Mesendoderm (in vitro differentiated cells): ENCODE data around the gene COL20A1. TPM values are rescaled to one million over a fixed set of nuclear protein-coding genes. Genes with fewer than 3 reads are reported as not detected.

Source experiments
- DNase-seq: peaks from one replicate; pipeline ENCODE4 v3.0.0; 2013
- H2AK5ac ChIP-seq: 2 replicates; pipeline ENCODE4 v1.6.1; 2013; ENCODE audit warnings: low read length, inconsistent platforms
- H2BK120ac ChIP-seq: 2 replicates; pipeline ENCODE4 v1.6.1; 2013; ENCODE audit warnings: low read depth, mild to moderate bottlenecking, low read length, moderate library complexity, mixed read lengths
- H2BK15ac ChIP-seq: replicated peaks from 2 replicates; pipeline ENCODE4 v1.6.1; 2013; ENCODE audit warnings: low read depth, mild to moderate bottlenecking, moderate library complexity
- H2BK5ac ChIP-seq: 2 replicates; pipeline ENCODE4 v1.6.1; 2013; ENCODE audit warnings: low read length, inconsistent platforms
- H3K18ac ChIP-seq: 2 replicates; pipeline ENCODE4 v1.6.1; 2013; ENCODE audit warnings: mild to moderate bottlenecking, low read length, mixed read lengths
- H3K23ac ChIP-seq: one replicate; pipeline ENCODE4 v1.6.1; 2013; ENCODE audit warnings: low read length
- H3K27ac ChIP-seq: 2 replicates; pipeline ENCODE4 v1.5.1; 2013; ENCODE audit warnings: low read depth, mild to moderate bottlenecking, inconsistent platforms, low read length, moderate library complexity
- H3K27me3 ChIP-seq: 2 replicates; pipeline ENCODE4 v1.6.1; 2013; ENCODE audit warnings: low read length, control low read depth, mild to moderate bottlenecking, inconsistent platforms; ENCODE audit not compliant: insufficient read depth, poor library complexity
- H3K36me3 ChIP-seq: 2 replicates; pipeline ENCODE4 v1.6.1; 2013; ENCODE audit warnings: low read length, inconsistent platforms; ENCODE audit not compliant: control insufficient read depth, insufficient read depth
- H3K4ac ChIP-seq: one replicate; pipeline ENCODE4 v1.6.1; 2013; ENCODE audit warnings: low read depth, mild to moderate bottlenecking, low read length, moderate library complexity
- H3K4me1 ChIP-seq: 2 replicates; pipeline ENCODE4 v1.6.1; 2013; ENCODE audit warnings: low read depth, low read length, inconsistent platforms; ENCODE audit not compliant: control insufficient read depth
- H3K4me2 ChIP-seq: 2 replicates; pipeline ENCODE4 v1.6.1; 2013; ENCODE audit warnings: low read length
- H3K4me3 ChIP-seq: 2 replicates; pipeline ENCODE4 v1.5.1; 2013; ENCODE audit warnings: mild to moderate bottlenecking, low read length
- H3K56ac ChIP-seq: one replicate; pipeline ENCODE4 v1.6.1; 2013; ENCODE audit warnings: low read length
- H3K79me1 ChIP-seq: 2 replicates; pipeline ENCODE4 v1.6.1; 2013; ENCODE audit warnings: low read length, inconsistent platforms
- H3K79me2 ChIP-seq: 2 replicates; pipeline ENCODE4 v1.6.1; 2013; ENCODE audit warnings: mild to moderate bottlenecking, low read length; ENCODE audit not compliant: control insufficient read depth, insufficient read depth
- H3K9ac ChIP-seq: 2 replicates; pipeline ENCODE4 v1.6.1; 2013; ENCODE audit warnings: low read length, inconsistent platforms
- H4K5ac ChIP-seq: one replicate; pipeline ENCODE4 v1.6.1; 2013; ENCODE audit warnings: low read length
- H4K8ac ChIP-seq: one replicate; pipeline ENCODE4 v1.6.1; 2013; ENCODE audit warnings: low read depth, mild to moderate bottlenecking, control low read depth, low read length, moderate library complexity
- WGBS: extraction: QIAGEN DNeasy Blood & Tissue Kit; methylation state at CpG from one replicate; pipeline ENCODE4 v1.1.7; 2013; ENCODE audit warnings: low lambda C conversion rate, missing lambda C conversion rate; ENCODE audit not compliant: insufficient coverage; ENCODE audit errors: extremely low coverage; 5-methylcytosine and 5-hydroxymethylcytosine counted together
- small RNA-seq: library from polyadenylated mRNA; stranded (forward); fragments of <200 nt; extraction: miRNeasy Mini kit (QIAGEN cat#:217004); gene quantifications from one replicate; pipeline ENCODE3, GENCODE V24; 2013; ENCODE audit not compliant: insufficient read depth

COL20A1 gene

DNA sequence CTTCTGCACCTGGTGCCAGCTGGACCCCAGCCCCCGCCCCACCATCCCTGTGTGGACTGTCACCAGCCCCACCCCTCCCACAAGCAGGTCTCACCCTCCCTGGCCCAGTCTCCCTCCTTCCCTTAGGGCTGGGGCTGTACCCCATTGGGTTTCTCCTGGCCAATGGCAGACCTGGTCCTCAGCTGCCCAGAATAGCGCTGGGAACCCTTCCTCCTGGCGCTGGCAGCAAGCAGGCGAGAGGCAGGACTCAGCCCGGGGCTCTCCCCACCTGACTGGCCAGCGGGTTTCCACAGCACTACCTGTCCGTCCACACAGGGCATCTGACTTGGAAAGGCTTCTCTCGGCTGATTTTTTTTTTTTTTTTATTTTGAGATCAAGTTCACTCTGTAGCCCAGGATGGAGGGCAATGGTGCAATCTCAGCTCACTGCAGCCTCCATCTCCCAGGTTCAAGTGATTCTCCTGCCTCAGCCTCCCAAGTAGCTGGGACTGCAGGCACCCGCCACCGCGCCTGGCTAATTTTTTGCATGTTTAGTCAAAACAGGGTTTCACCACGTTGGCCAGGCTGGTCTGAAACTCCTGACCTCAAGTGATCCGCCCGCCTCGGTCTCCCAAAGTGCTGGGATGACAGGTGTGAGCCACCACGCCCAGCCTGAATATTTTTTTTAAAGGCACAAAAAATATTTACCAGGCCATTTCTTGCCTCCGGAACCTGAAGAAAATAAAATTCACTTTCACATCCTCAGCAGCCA lies 89.7 kb downstream of the COL20A1 start:
- no peak overlapping the region for H3K4ac ChIP-seq
- H3K79me2 ChIP-seq = no peaks in the 10 kb centered on the region
- H3K4me1 ChIP-seq = no peaks in the 10 kb centered on the region
- H3K23ac ChIP-seq = no peak overlapping the region
- no peak overlapping the region for H2BK15ac ChIP-seq
- no peak overlapping the region for H3K27ac ChIP-seq
- H2AK5ac ChIP-seq = no peak overlapping the region
- no CpG with 5 or more reads among the region's 17 CpGs for WGBS
- H3K18ac ChIP-seq = no peak overlapping the region
- H3K9ac ChIP-seq = no peak overlapping the region
- H3K27me3 ChIP-seq = no peaks in the 10 kb centered on the region
- no peak overlapping the region for H4K5ac ChIP-seq
- H3K4me2 ChIP-seq = no peak overlapping the region
- no peak overlapping the region for H3K56ac ChIP-seq
- H3K36me3 ChIP-seq = no peaks in the 10 kb centered on the region
- no peak overlapping the region for H3K4me3 ChIP-seq
- no peak overlapping the region for H2BK5ac ChIP-seq
- no peak overlapping the region for H2BK120ac ChIP-seq
- H4K8ac ChIP-seq = no peak overlapping the region
- H3K79me1 ChIP-seq = no peaks in the 10 kb centered on the region
- no peak for DNase-seq

DNA sequence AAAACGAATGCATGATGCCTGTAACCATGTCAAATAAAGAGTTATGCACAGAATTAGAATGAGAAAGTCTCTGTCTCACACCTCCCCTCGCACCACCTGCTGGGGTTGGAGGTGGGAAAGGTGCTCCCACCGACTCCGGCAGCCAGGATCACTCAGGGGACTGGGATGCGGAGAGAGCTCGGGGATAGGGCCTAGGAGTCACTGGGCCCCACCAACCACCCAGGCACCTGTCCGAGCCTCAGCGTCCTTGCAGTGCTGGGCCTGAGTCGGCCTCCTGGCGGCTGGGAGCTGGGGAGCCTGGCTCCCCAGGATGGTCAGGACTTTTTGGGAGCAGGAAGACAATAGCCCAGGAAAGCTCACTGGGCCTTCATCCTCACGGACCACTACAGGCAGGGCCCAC lies 90.6 kb downstream of the COL20A1 start:
- no peak for DNase-seq
- Histone ChIP-seq H2BK120ac (no peak overlapping the region), H3K56ac (no peak overlapping the region), H2BK15ac (no peak overlapping the region), H3K4me3 (no peak overlapping the region), H3K4ac (no peak overlapping the region), H3K79me1 (no peaks in the 10 kb centered on the region), H3K36me3 (no peaks in the 10 kb centered on the region), H3K4me1 (no peaks in the 10 kb centered on the region), H2BK5ac (no peak overlapping the region), H4K8ac (no peak overlapping the region), H3K23ac (no peak overlapping the region), H3K27me3 (no peaks in the 10 kb centered on the region), H3K9ac (no peak overlapping the region), H4K5ac (no peak overlapping the region), H3K79me2 (no peaks in the 10 kb centered on the region), H3K27ac (no peak overlapping the region), H3K18ac (no peak overlapping the region), H3K4me2 (no peak overlapping the region), H2AK5ac (no peak overlapping the region)
- WGBS = no CpG with 5 or more reads among the region's 11 CpGs

DNA sequence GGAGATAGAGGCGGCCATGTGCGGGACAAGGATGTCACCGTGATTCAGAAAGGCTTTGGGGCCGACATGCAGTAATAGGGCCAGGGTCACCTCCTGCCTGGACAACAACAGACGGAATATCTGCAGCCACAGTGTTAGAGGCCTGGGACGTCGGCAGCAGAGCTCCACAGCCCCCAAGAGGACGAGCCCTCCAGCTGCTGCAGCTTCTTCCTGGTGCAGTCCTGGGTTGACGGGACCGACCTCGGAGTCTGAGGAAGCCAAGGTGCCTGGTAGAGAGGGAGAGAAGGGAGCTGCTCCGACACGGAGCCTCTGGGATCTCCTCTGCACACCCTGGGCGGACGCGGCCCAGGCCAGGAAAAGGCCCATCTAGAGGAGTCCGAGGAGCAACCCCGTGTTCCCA lies 91.3 kb downstream of the COL20A1 start:
- Histone ChIP-seq H3K18ac (no peak overlapping the region), H3K79me1 (no peaks in the 10 kb centered on the region), H2BK120ac (no peak overlapping the region), H2AK5ac (no peak overlapping the region), H2BK15ac (no peak overlapping the region), H3K9ac (no peak overlapping the region), H4K5ac (no peak overlapping the region), H3K27ac (no peak overlapping the region), H2BK5ac (no peak overlapping the region), H3K4ac (no peak overlapping the region), H3K4me2 (no peak overlapping the region), H3K4me1 (no peaks in the 10 kb centered on the region), H3K56ac (no peak overlapping the region), H3K36me3 (no peaks in the 10 kb centered on the region), H3K23ac (no peak overlapping the region), H4K8ac (no peak overlapping the region), H3K4me3 (no peak overlapping the region), H3K79me2 (no peaks in the 10 kb centered on the region), H3K27me3 (no peaks in the 10 kb centered on the region)
- no peak for DNase-seq
- WGBS = no CpG with 5 or more reads among the region's 18 CpGs

Small RNA genes lying within 50 kb of the gene (small RNA-seq; reads per million reads assigned to genes)
- gene MIR4326 (56.9 reads per million, percentile 95 among the genes with 10 or more reads in this experiment), gene RNU6-994P (not detected)
